Gastroesophageal sphincter (tissue), 3 donors: ENCODE measurements around the gene CYP8B1.

Experiments used
- CTCF ChIP-seq, 4 experiments: fragments of 200-600 bp in 2 of 4; fragments of 450-650 bp in 2 of 4; sonication (generic) in 1 of 4; IDR thresholded peaks; one replicate each; pipeline ENCODE4 v1.5.1; 2017 to 2019; ENCODE audit warnings: antibody characterized with exemption in 4 of 4, mild to moderate bottlenecking in 2 of 4, moderate library complexity in 2 of 4
- POLR2AphosphoS5 ChIP-seq: sonication (generic); formaldehyde crosslinking; IDR thresholded peaks from one replicate; pipeline ENCODE4 v1.6.1; 2017; ENCODE audit warnings: antibody characterized with exemption

GRCh38 chr3:42852441-42852840, 23.2 kb downstream of the CYP8B1 start:
- TF ChIP-seq CTCF (IDR thresholded peaks at IDR 0.05): no peak
- no peak for TF ChIP-seq POLR2AphosphoS5
